ENCODE measurements around the gene MAPK8IP2.
A peak's percentile ranks its signal among the peaks of the same experiment; 100 is the strongest.

Gene MAPK8IP2

DNA sequence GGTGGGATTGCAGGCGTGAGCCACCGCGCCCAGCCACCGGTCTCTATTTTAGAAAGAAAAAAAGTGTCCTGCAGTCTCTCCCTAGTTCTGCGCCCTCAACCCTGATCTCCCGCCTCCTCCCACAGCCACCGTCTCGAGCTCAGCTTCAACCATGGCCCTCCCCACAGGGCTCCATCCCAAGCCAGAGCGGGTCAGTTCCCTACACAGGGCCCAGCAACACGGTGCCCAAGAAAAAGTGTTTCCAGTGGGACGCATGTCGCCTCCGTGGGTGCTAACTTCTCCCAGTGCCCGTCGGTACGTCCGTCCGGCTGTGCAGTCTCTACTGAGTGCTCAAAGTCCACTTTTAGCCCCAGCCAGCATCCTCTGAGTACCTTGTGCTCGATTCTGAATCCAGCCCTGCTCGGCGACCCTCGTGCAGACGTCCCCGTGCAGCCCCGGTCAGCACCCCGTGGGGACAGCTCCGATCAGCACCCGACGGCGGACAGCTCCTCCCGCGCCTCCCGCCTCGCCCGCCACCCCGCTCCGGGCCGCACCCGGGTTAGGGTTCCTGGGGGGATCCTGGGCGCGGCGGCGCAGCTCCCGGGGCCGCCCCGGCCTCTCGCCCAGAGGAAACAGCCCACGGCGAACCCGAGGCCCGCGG lies 657 bp upstream of the MAPK8IP2 start (continued):
- TF ChIP-seq ZNF335 (tag by site-specific recombination; conservative IDR thresholded peaks at IDR 0.05) (peak; percentile 34; the same call in 1 of the 2 replicates), ZNF776 (tag by site-specific recombination; IDR thresholded peaks at IDR 0.05; ENCODE audit: borderline replicate concordance) (no peak), ZBTB20 (tag by site-specific recombination; IDR thresholded peaks at IDR 0.05) (peak; percentile 82), KLF8 (tag by site-specific recombination; IDR thresholded peaks at IDR 0.05) (peak; percentile 59; the same call in 1 of the 2 replicates)
- TF ChIP-seq, protein P1, sequence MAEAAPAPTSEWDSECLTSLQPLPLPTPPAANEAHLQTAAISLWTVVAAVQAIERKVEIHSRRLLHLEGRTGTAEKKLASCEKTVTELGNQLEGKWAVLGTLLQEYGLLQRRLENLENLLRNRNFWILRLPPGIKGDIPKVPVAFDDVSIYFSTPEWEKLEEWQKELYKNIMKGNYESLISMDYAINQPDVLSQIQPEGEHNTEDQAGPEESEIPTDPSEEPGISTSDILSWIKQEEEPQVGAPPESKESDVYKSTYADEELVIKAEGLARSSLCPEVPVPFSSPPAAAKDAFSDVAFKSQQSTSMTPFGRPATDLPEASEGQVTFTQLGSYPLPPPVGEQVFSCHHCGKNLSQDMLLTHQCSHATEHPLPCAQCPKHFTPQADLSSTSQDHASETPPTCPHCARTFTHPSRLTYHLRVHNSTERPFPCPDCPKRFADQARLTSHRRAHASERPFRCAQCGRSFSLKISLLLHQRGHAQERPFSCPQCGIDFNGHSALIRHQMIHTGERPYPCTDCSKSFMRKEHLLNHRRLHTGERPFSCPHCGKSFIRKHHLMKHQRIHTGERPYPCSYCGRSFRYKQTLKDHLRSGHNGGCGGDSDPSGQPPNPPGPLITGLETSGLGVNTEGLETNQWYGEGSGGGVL (tag by site-specific recombination; IDR thresholded peaks at IDR 0.05), result peak; percentile 58

DNA sequence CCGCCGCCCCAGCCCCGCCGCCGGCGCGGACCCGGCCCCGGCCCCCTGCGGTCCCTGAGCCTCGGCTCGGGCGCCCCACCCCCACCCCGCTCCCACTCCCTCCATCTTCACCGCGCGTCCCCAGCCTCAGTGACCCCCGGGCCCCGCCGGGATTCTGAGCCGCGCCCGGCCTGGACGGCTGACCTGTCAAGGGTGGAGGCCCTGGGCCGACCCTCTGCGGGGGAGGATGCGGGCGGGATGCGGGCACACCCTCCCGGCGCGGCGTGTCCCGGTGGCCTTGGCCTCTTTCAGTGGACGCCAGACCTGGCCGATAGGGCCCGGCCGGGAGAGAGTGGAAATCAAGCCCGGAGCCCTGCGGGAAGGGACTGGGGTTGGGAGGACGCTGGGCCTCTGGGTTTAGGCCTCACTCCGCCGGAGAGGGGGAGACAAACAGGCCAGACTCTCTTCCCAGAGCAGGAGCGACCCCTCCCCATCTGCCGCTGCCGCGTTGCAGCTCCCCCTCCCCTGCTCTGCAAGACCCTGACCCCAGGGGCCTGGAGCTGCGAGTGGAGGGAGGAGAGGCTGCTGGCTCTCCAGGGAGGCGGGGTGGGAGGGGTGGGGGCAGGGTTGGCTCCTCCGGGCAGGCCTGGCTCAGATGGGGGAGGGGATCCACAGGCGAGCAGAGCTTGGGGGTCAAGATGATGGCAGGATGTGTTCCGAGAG lies 525 bp downstream of the MAPK8IP2 start:
- peak overlapping the region; percentile 60 for H3K4me3 ChIP-seq (ENCODE audit: low read depth, low read length)
- CTCF ChIA-PET, result interaction anchor here (0.8 to 1.2 kb wide), 4 partner anchors 19 to 131 kb away, joined by 3 to 7 read pairs (median 4); partner anchors contain the start of genes SCO2 and SYCE3
- TF ChIP-seq ZBTB8A (tag by site-specific recombination; IDR thresholded peaks at IDR 0.05) (0 out of 2 replicates have a peak, but pooled peaks have one; percentile 25), GLIS2 (tag by site-specific recombination; IDR thresholded peaks at IDR 0.05) (peak; percentile 46; the same call in 1 of the 2 replicates), KLF9 (tag by site-specific recombination; IDR thresholded peaks at IDR 0.05; ENCODE audit: low read depth) (peak; percentile 42; the same call in 1 of the 2 replicates), ZNF114 (tag by site-specific recombination; IDR thresholded peaks at IDR 0.05) (no peak), ZNF335 (tag by site-specific recombination; conservative IDR thresholded peaks at IDR 0.05) (peak; percentile 45; the same call in 1 of the 2 replicates), ZNF157 (tag by site-specific recombination; IDR thresholded peaks at IDR 0.05) (no peak), EGR2 (tag by site-specific recombination; IDR thresholded peaks at IDR 0.05; ENCODE audit: low read depth) (0 out of 2 replicates have a peak, but pooled peaks have one; percentile 15), GLIS1 (tag by site-specific recombination; IDR thresholded peaks at IDR 0.05) (peak; percentile 13), SP2 (tag by site-specific recombination; IDR thresholded peaks at IDR 0.05) (peak; percentile 42), ZBTB20 (tag by site-specific recombination; IDR thresholded peaks at IDR 0.05) (peak; percentile 51), SP7 (tag by site-specific recombination; IDR thresholded peaks at IDR 0.05) (0 out of 2 replicates have a peak, but pooled peaks have one; percentile 20), ZNF76 (tag by site-specific recombination; IDR thresholded peaks at IDR 0.05; ENCODE audit: borderline replicate concordance, low read depth) (peak; percentile 42; the same call in 1 of the 2 replicates), KLF1 (tag by site-specific recombination; IDR thresholded peaks at IDR 0.05) (peak; percentile 62; the same call in 1 of the 2 replicates), KLF8 (tag by site-specific recombination; IDR thresholded peaks at IDR 0.05) (peak; percentile 70; the same call in 1 of the 2 replicates), ZNF132 (tag by site-specific recombination; IDR thresholded peaks at IDR 0.05; ENCODE audit: borderline replicate concordance) (no peak), ZNF2 (tag by site-specific recombination; IDR thresholded peaks at IDR 0.05) (0 out of 2 replicates have a peak, but pooled peaks have one; percentile 44), KLF7 (tag by site-specific recombination; IDR thresholded peaks at IDR 0.05; ENCODE audit: borderline replicate concordance) (0 out of 2 replicates have a peak, but pooled peaks have one; percentile 24), ZFHX2 (tag by site-specific recombination; conservative IDR thresholded peaks at IDR 0.05) (peak; percentile 33; the same call in 1 of the 2 replicates)
- TF ChIP-seq, protein P2, sequence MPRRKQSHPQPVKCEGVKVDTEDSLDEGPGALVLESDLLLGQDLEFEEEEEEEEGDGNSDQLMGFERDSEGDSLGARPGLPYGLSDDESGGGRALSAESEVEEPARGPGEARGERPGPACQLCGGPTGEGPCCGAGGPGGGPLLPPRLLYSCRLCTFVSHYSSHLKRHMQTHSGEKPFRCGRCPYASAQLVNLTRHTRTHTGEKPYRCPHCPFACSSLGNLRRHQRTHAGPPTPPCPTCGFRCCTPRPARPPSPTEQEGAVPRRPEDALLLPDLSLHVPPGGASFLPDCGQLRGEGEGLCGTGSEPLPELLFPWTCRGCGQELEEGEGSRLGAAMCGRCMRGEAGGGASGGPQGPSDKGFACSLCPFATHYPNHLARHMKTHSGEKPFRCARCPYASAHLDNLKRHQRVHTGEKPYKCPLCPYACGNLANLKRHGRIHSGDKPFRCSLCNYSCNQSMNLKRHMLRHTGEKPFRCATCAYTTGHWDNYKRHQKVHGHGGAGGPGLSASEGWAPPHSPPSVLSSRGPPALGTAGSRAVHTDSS (tag by site-specific recombination; IDR thresholded peaks at IDR 0.05), result no peak
- TF ChIP-seq, protein P3, sequence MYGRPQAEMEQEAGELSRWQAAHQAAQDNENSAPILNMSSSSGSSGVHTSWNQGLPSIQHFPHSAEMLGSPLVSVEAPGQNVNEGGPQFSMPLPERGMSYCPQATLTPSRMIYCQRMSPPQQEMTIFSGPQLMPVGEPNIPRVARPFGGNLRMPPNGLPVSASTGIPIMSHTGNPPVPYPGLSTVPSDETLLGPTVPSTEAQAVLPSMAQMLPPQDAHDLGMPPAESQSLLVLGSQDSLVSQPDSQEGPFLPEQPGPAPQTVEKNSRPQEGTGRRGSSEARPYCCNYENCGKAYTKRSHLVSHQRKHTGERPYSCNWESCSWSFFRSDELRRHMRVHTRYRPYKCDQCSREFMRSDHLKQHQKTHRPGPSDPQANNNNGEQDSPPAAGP (tag by site-specific recombination; IDR thresholded peaks at IDR 0.05), result peak; percentile 13; the same call in 1 of the 2 replicates
- TF ChIP-seq, protein P1 (tag by site-specific recombination; IDR thresholded peaks at IDR 0.05), result peak; percentile 38
- TF ChIP-seq, protein P4, sequence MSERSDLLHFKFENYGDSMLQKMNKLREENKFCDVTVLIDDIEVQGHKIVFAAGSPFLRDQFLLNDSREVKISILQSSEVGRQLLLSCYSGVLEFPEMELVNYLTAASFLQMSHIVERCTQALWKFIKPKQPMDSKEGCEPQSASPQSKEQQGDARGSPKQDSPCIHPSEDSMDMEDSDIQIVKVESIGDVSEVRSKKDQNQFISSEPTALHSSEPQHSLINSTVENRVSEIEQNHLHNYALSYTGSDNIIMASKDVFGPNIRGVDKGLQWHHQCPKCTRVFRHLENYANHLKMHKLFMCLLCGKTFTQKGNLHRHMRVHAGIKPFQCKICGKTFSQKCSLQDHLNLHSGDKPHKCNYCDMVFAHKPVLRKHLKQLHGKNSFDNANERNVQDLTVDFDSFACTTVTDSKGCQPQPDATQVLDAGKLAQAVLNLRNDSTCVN (tag by site-specific recombination; optimal IDR thresholded peaks at IDR 0.05), result peak; percentile 54
- TF ChIP-seq, protein P5, sequence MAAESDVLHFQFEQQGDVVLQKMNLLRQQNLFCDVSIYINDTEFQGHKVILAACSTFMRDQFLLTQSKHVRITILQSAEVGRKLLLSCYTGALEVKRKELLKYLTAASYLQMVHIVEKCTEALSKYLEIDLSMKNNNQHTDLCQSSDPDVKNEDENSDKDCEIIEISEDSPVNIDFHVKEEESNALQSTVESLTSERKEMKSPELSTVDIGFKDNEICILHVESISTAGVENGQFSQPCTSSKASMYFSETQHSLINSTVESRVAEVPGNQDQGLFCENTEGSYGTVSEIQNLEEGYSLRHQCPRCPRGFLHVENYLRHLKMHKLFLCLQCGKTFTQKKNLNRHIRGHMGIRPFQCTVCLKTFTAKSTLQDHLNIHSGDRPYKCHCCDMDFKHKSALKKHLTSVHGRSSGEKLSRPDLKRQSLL (tag by site-specific recombination; IDR thresholded peaks at IDR 0.05), result no peak

More for the DNA sequence above, 525 bp downstream of the MAPK8IP2 start:
- Histone ChIP-seq H3K4me1 (ENCODE audit: control insufficient read depth, insufficient read depth, low read length) (0 out of 2 replicates have a peak, but pooled peaks cover 3% of the 10 kb centered on the region), H3K27ac (ENCODE audit: extremely low read depth, low read depth, low read length) (peak overlapping the region; percentile 37; the same call in 1 of the 2 replicates), H3K9me3 (ENCODE audit: control insufficient read depth, insufficient read depth, low read depth, low read length) (no peaks in the 10 kb centered on the region), H3K36me3 (ENCODE audit: control insufficient read depth in 2 of 2, insufficient read depth in 1 of 2, low read length in 2 of 2) (peaks cover 0 to 45% of the 10 kb centered on the region in 2 experiments; a peak in 1 of 3 replicates)
- POLR2A ChIA-PET, result interaction anchor here (1.5 kb wide), 1 partner anchor 12 kb away, joined by 6 read pairs; no protein-coding TSS in a partner anchor
